HepG2 (cell line): ENCODE results near the gene RFX2. TPM values are rescaled to one million over a fixed set of nuclear protein-coding genes. Genes with fewer than 3 reads are reported as not detected.

ENCODE experiments used
- ATAC-seq: fragments of 200-7000 bp; cut with Tn5 transposase; 3 replicates; pipeline ENCODE4 v1.9.1; 2020; ENCODE audit warnings: mild to moderate bottlenecking, moderate library complexity
- BruUV-seq: library from RNA; stranded (reverse); fragments of 400-500 nt; replicated peaks from 2 replicates; lab custom pipeline; 2021; lab: Mats Ljungman, UMichigan
- CTCF ChIA-PET: fragments of 300-600 bp; formaldehyde crosslinking; extraction: SDS; loops from one replicate; lab custom pipeline; 2021; ENCODE audit warnings: low total read pairs, inconsistent platforms, low intra/inter-chr PET ratio; lab: Yijun Ruan, JAX
- POLR2A ChIA-PET: fragments of 350-600 bp; sonication (Branson Sonifier 250); formaldehyde crosslinking; loops from one replicate; lab custom pipeline; 2020; ENCODE audit warnings: antibody characterized with exemption, inconsistent platforms; lab: Yijun Ruan, JAX
- DNase-seq: peaks from one replicate; pipeline ENCODE4 v3.0.0-alpha.2; 2015; ENCODE audit warnings: low spot score
- FAIRE-seq: peaks from 3 replicates; lab custom pipeline; 2011; peaks lifted over from hg19 to GRCh38; lab: Jason Lieb, UNC
- H2AFZ ChIP-seq: one replicate; pipeline ENCODE4 v1.6.1; 2011; ENCODE audit warnings: low read length, inconsistent platforms
- H3K27ac ChIP-seq: fragments of 300-600 bp; 3 replicates; pipeline ENCODE4 v1.8.0; 2011; ENCODE audit warnings: mixed run types, mild to moderate bottlenecking, mixed read lengths, low read length, inconsistent platforms; ENCODE audit not compliant: insufficient read depth; ENCODE audit errors: extremely low read length
- H3K27me3 ChIP-seq, 2 experiments: fragments of 200-600 bp in 1 of 2; 2 replicates in 1 of 2; 3 replicates in 1 of 2; pipeline versions ENCODE4 v1.6.0 to v1.8.0; 2011; ENCODE audit warnings: low read length in 2 of 2, mild to moderate bottlenecking in 2 of 2, moderate library complexity in 2 of 2, inconsistent platforms in 1 of 2; ENCODE audit not compliant: insufficient read depth in 2 of 2, control insufficient read depth in 1 of 2
- H3K36me3 ChIP-seq, 2 experiments: fragments of 200-600 bp in 1 of 2; replicated peaks in 1 of 2; 2 replicates in 1 of 2; 3 replicates in 1 of 2; pipeline versions ENCODE4 v1.5.1 to v1.8.0; 2011; ENCODE audit warnings: low read length in 2 of 2, inconsistent platforms in 1 of 2; ENCODE audit not compliant: insufficient read depth in 2 of 2, control insufficient read depth in 1 of 2
- H3K4me1 ChIP-seq: 2 replicates; pipeline ENCODE4 v1.5.1; 2012; ENCODE audit warnings: low read length, inconsistent platforms; ENCODE audit not compliant: insufficient read depth
- H3K4me2 ChIP-seq: 2 replicates; pipeline ENCODE4 v1.6.0; 2011; ENCODE audit warnings: low read depth, low read length, inconsistent platforms
- H3K4me3 ChIP-seq, 3 experiments: fragments of 200-600 bp in 1 of 3; sonication (generic), shearing (Covaris generic) in 1 of 3; replicated peaks in 1 of 3; 2 replicates each; pipeline ENCODE4 v1.5.1; 2011 to 2016; ENCODE audit warnings: low read length in 3 of 3, inconsistent platforms in 2 of 3, low read depth in 2 of 3, mild to moderate bottlenecking in 2 of 3, control low read depth in 1 of 3, mixed read lengths in 1 of 3; ENCODE audit not compliant: insufficient read depth in 1 of 3
- H3K79me2 ChIP-seq: one replicate; pipeline ENCODE4 v1.6.1; 2011; ENCODE audit warnings: low read length, inconsistent platforms; ENCODE audit not compliant: insufficient read depth
- H3K9ac ChIP-seq: 2 replicates; pipeline ENCODE4 v1.6.0; 2011; ENCODE audit warnings: mild to moderate bottlenecking, low read depth, low read length, inconsistent platforms; ENCODE audit not compliant: insufficient read depth
- H3K9me3 ChIP-seq: 2 replicates; pipeline ENCODE4 v1.5.1; 2012; ENCODE audit warnings: mild to moderate bottlenecking, low read length
- H4K20me1 ChIP-seq: 2 replicates; pipeline ENCODE4 v1.6.0; 2011; ENCODE audit warnings: inconsistent platforms, mild to moderate bottlenecking, low read length, moderate library complexity; ENCODE audit not compliant: insufficient read depth
- CENPX ChIP-seq: sonication (generic); formaldehyde crosslinking; IDR thresholded peaks from 2 replicates; pipeline ENCODE4 v1.9.0; 2021; ENCODE audit warnings: mild to moderate bottlenecking, missing genetic modification reagents, moderate library complexity
- DMAP1 ChIP-seq: IDR thresholded peaks from 2 replicates; pipeline ENCODE4 v1.6.1; 2016
- NFE2L1 ChIP-seq: sonication (generic); formaldehyde crosslinking; IDR thresholded peaks from 2 replicates; pipeline ENCODE4 v1.4.0; 2020; ENCODE audit warnings: missing genetic modification reagents, mild to moderate bottlenecking, borderline replicate concordance
- SIN3B ChIP-seq: fragments of 150-350 bp; IDR thresholded peaks from 2 replicates; pipeline ENCODE4 v1.6.1; 2014; ENCODE audit warnings: low read length
- ZNF263 ChIP-seq: sonication (generic); formaldehyde crosslinking; IDR thresholded peaks from 2 replicates; pipeline ENCODE4 v1.4.0; 2020; ENCODE audit warnings: missing genetic modification reagents
- ZNF33A ChIP-seq: sonication (generic); formaldehyde crosslinking; IDR thresholded peaks from 2 replicates; pipeline ENCODE4 v1.5.1; 2020; ENCODE audit warnings: missing genetic modification reagents, mild to moderate bottlenecking, moderate library complexity, borderline replicate concordance
- ZNF549 ChIP-seq: sonication (generic); formaldehyde crosslinking; IDR thresholded peaks from 2 replicates; pipeline ENCODE4 v1.5.0; 2020; ENCODE audit warnings: missing genetic modification reagents
- WGBS: methylation state at CpG from one replicate; pipeline ENCODE4 v1.1.6; 2017; ENCODE audit warnings: low lambda C conversion rate; 5-methylcytosine and 5-hydroxymethylcytosine counted together
- in situ Hi-C: cut with HindIII; loops from 2 replicates; pipeline ENCODE4 v1.10.0; 2017; ENCODE audit warnings: low pct_unique_long_range_greater_than_20kb; ENCODE audit not compliant: extremely low pct_ligation_motif_present
- intact Hi-C: fragments of 100-400 bp; cut with micrococcal nuclease; formaldehyde crosslinking; loops from one replicate; pipeline ENCODE4 v1.10.0; 2022; ENCODE audit not compliant: unreplicated experiment
- polyA plus RNA-seq, 8 experiments: library from polyadenylated mRNA; depleted of rRNA in 3 of 8; stranded (reverse) in 7 of 8; unstranded in 1 of 8; fragments of >200 nt; fragmentation: Illumina TruSeq in 4 of 8; extraction: Trizol in 4 of 8; gene quantifications; 2 replicates each; pipeline versions ENCODE4 v1.2.1 to v1.2.3, GENCODE V29; 2011 to 2016; ENCODE audit warnings: low read depth in 4 of 8, missing spikeins in 1 of 8, mixed read lengths in 1 of 8; ENCODE audit not compliant: insufficient read depth in 1 of 8
- total RNA-seq, 5 experiments: library from RNA; depleted of rRNA; stranded (reverse); fragments of >200 nt; fragmentation: Illumina TruSeq; extraction: Trizol; gene quantifications; 2 replicates each; pipeline ENCODE4 v1.2.3, GENCODE V29; 2016; ENCODE audit warnings: low read depth in 1 of 5
- TF ChIP-seq, protein P1 (sequence below): sonication (generic); formaldehyde crosslinking; IDR thresholded peaks from 2 replicates; pipeline ENCODE4 v1.5.1; 2020; ENCODE audit warnings: missing genetic modification reagents, mild to moderate bottlenecking, borderline replicate concordance

Gene RFX2
- total and polyA plus RNA-seq, 2 of the 13 experiments (the other 11 are each of a cell fraction or from before 2014, with no cell fraction given): 2.8 to 3.3 TPM

DNA sequence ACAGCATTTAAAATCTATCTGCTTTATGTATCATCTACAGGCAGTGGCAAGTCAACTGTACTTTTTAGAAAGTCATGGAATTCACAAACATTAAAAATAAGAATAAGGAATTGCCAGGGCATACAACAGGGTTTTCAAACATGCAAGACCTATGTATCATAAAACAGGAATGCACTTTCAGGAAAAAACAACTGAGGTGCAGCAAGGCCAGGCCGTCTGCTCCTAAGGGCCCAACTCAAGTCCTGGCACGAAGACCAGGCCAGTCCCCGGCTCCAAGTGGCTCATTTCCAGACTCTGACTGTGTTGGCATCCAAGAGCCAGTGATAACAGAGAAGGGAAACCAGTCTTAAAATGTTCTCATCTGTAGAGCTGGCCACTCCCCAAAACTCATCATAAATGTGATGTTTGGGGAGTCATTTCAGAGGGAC lies 7.1 kb downstream of the RFX2 start (continued):
- TF ChIP-seq, protein P1, sequence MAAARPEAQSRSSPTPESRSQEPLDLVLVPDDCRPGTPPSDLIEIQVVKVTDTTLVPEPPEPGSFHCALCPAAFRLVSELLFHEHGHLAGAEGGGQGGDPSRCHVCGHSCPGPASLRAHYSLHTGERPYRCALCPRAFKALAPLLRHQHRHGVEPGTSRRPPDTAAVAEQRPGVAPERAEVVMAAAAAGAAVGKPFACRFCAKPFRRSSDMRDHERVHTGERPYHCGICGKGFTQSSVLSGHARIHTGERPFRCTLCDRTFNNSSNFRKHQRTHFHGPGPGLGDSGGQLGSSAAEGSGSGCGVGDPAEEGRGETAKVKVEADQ: no peak
- TF ChIP-seq ZNF549 (CRISPR knock-in tag) (no peak), NFE2L1 (CRISPR knock-in tag) (no peak), SIN3B (no peak)

DNA sequence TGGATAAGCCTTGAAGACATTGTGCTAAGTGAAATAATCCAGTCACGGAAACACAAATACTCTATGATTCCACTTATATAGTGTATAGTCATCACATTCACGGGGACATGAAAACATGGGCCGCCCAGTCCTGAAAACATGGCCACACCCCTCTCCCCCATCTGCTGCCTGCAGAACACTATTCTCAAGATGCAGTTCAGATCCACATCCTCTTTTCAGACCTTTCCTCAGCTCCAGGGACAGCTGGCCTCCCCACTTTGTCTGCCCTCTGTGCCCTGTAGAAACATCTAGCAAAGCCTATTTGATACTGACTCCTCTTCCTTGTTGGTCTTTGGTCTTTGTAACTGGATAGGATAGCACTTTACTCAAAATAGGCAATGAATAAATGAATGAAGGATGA lies 8.3 kb downstream of the RFX2 start:
- no peak for FAIRE-seq
- Histone ChIP-seq H2AFZ (no peak overlapping the region), H3K27me3 (no peaks in the 10 kb centered on the region; a peak in 1 of 5 replicates), H3K9me3 (no peaks in the 10 kb centered on the region), H3K27ac (no peak overlapping the region), H3K4me3 (no peak overlapping the region), H4K20me1 (no peaks in the 10 kb centered on the region), H3K4me1 (peaks cover 31% of the 10 kb centered on the region), H3K4me2 (no peak overlapping the region)
- 88% methylated on average over 3 of the region's 3 CpGs for WGBS
- DNase-seq: no peak
- ATAC-seq: no peak
- no TSS peak for BruUV-seq
- ChIA-PET CTCF (no interaction called here), POLR2A (no interaction called here)
- intact Hi-C loops: no loop called here
- TF ChIP-seq ZNF33A: no peak
- TF ChIP-seq CENPX: no peak
- no peak for TF ChIP-seq DMAP1 (CRISPR knock-in tag)
- TF ChIP-seq ZNF263 (CRISPR knock-in tag): no peak
- TF ChIP-seq, all 625 proteins: peak for 0
- H3K79me2 ChIP-seq: no peaks in the 10 kb centered on the region
- no peak overlapping the region for H3K9ac ChIP-seq
- H3K36me3 ChIP-seq: no peaks in the 10 kb centered on the region
- in situ Hi-C loops: no loop called here
